Measurements from ENCODE around the gene MORF4L2. TPM values are rescaled to one million over a fixed set of nuclear protein-coding genes. Genes with fewer than 3 reads are reported as not detected.

Gene MORF4L2
- total RNA-seq, 1 experiment from 2014 or later, result 876 TPM

DNA sequence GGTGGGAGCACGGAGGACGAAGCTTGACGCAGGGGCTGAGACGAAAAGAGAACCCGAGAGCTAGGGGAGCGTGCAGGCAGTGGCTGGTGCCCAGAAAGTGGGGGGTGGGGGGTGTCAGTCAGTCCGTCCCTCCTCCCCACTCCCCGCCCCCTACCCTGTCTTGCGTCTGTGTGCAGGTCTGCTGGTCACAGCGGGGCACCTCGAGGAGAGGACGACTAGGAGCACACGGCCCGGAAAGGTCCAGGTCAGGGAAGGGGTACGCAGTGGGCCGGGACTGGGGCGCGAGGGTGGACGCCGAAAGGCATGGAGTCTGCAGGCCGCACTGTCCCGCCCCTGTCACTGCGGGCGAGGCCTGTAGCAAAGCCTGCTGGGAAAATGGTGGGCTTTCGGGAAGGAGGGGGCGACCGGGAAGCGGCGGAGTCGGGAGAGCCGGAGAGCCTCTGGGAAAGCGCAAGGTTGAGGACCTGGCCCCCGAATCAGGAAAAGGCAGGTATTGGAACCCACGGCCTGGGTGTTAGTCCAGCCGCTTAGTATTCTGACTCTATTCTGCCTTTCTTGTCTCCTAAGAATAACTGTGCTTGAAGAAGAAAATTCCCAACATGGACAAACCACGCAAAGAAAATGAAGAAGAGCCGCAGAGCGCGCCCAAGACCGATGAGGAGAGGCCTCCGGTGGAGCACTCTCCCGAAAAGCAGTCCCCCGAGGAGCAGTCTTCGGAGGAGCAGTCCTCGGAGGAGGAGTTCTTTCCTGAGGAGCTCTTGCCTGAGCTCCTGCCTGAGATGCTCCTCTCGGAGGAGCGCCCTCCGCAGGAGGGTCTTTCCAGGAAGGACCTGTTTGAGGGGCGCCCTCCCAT, 57.0 kb downstream of the MORF4L2 start:
- Histone ChIP-seq H3K36me3 (no peaks in the 10 kb centered on the region; the same call in 1 of the 2 replicates), H3K4me3 (peak overlapping the region; percentile 81), H3K27me3 (no peaks in the 10 kb centered on the region), H3K27ac (peak overlapping the region; percentile 84), H3K9me3 (replicated peaks) (no peaks in the 10 kb centered on the region), H3K4me1 (peaks cover 7% of the 10 kb centered on the region; the same call in 1 of the 2 replicates)
- peak; percentile 88 to 89 for DNase-seq

DNA sequence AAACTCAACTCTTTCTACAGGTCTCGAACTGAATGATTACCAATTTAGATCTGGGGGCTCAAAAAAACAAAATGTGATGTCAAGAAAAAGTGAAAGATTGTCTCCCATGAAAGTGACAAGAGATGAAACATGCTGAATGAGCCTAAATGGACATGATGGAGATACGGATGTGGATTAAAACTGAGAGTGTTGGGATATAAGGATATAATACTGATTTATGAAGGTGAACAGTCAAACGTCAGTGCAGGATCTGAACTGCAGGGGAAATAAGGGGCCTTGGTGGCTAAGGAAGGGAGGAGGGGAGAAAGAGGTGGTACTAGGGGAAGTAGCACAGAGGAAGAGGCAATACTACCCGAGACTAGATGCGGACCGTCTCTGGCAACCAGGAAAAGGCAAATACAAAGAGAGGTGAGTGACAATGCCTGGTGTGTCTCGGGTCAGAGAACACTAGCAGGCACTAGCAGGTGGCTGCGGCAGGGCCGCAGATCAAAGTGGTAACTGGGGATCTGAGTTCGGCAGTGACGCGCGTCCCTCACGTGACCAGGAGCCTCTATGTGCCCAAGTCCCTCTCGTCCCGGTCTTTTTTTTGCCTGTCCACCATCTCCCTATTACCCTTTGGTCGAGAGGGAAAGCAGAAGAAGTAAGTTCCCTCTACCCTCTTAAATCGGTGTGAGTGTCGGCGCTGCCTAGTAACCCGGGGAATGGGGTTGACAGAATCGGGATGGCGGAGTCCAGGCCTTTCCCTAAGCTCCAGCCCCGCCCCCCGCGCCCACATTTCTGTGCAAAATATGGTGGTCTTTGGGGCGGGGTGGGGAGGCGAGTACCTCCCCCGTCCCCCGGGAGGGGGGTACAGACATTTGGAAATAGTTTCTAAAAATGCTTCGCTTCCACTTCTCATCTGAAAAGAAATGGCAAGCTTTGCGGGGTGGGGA, 57.8 kb downstream of the MORF4L2 start, which contains the start of gene TCEAL1:
TSS of gene TCEAL1 (plus strand) at position 590 of the 932 bp plus-strand sequence. CDS start 942 bp downstream, outside the sequence.
- no peaks in the 10 kb centered on the region for H3K27me3 ChIP-seq
- peak within 1 kb of the TSS; percentile 81 for H3K4me3 ChIP-seq
- H3K36me3 ChIP-seq, result no peaks in the 10 kb centered on the region; the same call in 1 of the 2 replicates
- peaks cover 7% of the 10 kb centered on the region; the same call in 1 of the 2 replicates for H3K4me1 ChIP-seq
- peak within 1 kb of the TSS; percentile 84 for H3K27ac ChIP-seq
- H3K9me3 ChIP-seq (replicated peaks), result no peaks in the 10 kb centered on the region
- DNase-seq, result peak; percentile 92 to 96

GRCh38 chrX:103626855-103627254, 59.6 kb downstream of the MORF4L2 start:
- Histone ChIP-seq H3K4me1 (peaks cover 7% of the 10 kb centered on the region; the same call in 1 of the 2 replicates), H3K27me3 (no peaks in the 10 kb centered on the region), H3K4me3 (no peak overlapping the region), H3K27ac (no peak overlapping the region), H3K9me3 (replicated peaks) (no peaks in the 10 kb centered on the region), H3K36me3 (peaks cover 4% of the 10 kb centered on the region; the same call in 1 of the 2 replicates)
- no peak for DNase-seq

Other genes starting within 250 kb of the MORF4L2 start
- gene RAB40A, start 167.2 kb downstream of the MORF4L2 start, total RNA-seq (2014; rRNA removed; shearing (Covaris generic)), result 0.04 TPM in 1 of 2 replicates, not detected in the other
- gene TCEAL4, start 101.2 kb downstream of the MORF4L2 start, total RNA-seq (2014; rRNA removed; shearing (Covaris generic)), result 98.4 and 112 TPM in 2 replicates
- gene TCEAL3, start 78.7 kb downstream of the MORF4L2 start, total RNA-seq (2014; rRNA removed; shearing (Covaris generic)), result 24.1 and 26.0 TPM in 2 replicates
- 45.2 and 56.1 TPM in 2 replicates for gene TCEAL1, start 57.7 kb downstream of the MORF4L2 start, total RNA-seq (2014; rRNA removed; shearing (Covaris generic))
- gene TMEM31, start 24.2 kb upstream of the MORF4L2 start, total RNA-seq (2014; rRNA removed; shearing (Covaris generic)), result not detected in 2 replicates
- not detected in 2 replicates for gene PLP1, start 90.1 kb upstream of the MORF4L2 start, total RNA-seq (2014; rRNA removed; shearing (Covaris generic))
- gene RAB9B, start 145.6 kb upstream of the MORF4L2 start, total RNA-seq (2014; rRNA removed; shearing (Covaris generic)), result 0.69 and 0.99 TPM in 2 replicates

Data from SJCRH30 (cell line).